ENCODE data around the gene MINDY4B. TPM values are rescaled to one million over a fixed set of nuclear protein-coding genes. Genes with fewer than 3 reads are reported as not detected.

MINDY4B gene
- total RNA-seq, 3 donors from 2014 or later: not detected

Other genes with a start within 250 kb of the MINDY4B start
- not detected for gene ERICH6, start 201.5 kb downstream of the MINDY4B start, total RNA-seq
- gene SIAH2, start 142.3 kb downstream of the MINDY4B start, total RNA-seq: 100 to 1,000 TPM; 136 to 146 (median 141) TPM
- gene CLRN1, start 67.3 kb upstream of the MINDY4B start, total RNA-seq: not detected
- gene MED12L, start 180.2 kb upstream of the MINDY4B start, total RNA-seq: 1 to 10 TPM; 1.1 to 3.3 (median 1.9) TPM